IPS-NIHi7 (cell line): ENCODE data around the gene ELAC2.
A peak's percentile ranks its signal among the peaks of the same experiment; 100 is the strongest.

ENCODE experiments used
- DNase-seq: peaks from one replicate; pipeline ENCODE4 v3.0.0; 2012; ENCODE audit warnings: mixed read lengths; ENCODE audit errors: extremely low spot score

ELAC2 gene

GRCh38 chr17:13016881-13017654, 759 bp downstream of the ELAC2 start:
- no peak for DNase-seq

GRCh38 chr17:13014801-13015200, 3.0 kb downstream of the ELAC2 start:
- DNase-seq, result no peak

- no peak for DNase-seq
These were observed 6.9 kb downstream of the ELAC2 start for GRCh38 chr17:13010959-13011358.

DNA sequence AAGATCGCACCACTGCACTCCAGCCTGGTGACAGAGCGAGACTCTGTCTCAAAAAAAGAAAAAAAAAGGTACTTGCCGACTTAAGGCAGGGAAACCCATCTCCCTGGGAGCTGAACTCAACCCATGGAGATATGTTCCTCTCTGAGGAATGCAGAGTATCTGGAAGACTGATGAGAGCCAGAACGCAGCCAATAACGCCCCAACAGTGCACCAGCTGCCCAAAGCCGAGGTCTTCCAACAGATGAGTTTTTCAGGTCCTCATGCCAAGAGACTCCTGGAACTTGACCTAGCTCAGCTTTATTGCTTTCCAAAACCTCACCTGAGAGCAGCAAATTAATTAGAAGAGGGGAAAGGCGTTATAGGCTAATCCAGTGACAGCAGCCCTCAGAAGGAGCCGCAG, 9.4 kb downstream of the ELAC2 start:
- no peak for DNase-seq

DNA sequence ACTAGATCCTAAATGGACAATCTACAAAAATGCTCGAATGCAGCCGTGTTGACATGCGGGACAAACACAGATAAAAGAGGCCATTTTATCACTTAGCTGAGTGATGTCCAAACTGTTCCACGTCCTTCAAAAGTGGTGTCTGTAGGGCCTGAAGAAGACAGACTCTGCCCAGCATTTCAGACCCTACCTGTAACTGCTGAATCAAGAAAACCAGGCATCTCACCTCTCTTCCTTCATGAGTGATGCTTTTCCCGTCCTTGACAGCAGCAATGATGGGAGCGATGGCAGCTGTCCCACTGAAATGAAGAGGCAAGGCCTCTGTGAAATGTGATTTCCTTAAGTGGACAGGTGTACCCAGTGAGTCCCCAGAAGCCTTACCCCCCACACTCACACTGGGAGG, 12.3 kb downstream of the ELAC2 start:
- DNase-seq, result no peak

DNA sequence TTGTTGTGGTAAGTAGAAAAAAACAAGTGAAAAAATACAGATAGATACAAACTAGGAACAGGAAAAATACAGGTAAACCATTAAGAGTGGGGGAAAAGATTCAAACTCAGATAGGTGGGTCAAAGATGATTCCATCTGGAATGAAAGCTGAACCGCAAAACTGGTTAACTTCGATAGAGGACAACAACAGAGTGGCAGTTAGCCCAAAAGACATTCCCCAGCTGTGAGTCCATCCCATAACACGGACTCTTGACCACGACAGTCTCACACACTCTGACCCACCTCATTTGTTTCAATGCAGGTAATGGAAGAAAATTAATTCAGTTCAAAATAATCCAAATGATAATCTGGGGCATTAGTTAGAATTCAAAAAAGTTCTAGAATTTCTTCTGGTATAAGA, 13.5 kb downstream of the ELAC2 start:
- DNase-seq, result no peak

- no peak for DNase-seq
These were observed 13.9 kb downstream of the ELAC2 start for GRCh38 chr17:13003927-13004326.

DNA sequence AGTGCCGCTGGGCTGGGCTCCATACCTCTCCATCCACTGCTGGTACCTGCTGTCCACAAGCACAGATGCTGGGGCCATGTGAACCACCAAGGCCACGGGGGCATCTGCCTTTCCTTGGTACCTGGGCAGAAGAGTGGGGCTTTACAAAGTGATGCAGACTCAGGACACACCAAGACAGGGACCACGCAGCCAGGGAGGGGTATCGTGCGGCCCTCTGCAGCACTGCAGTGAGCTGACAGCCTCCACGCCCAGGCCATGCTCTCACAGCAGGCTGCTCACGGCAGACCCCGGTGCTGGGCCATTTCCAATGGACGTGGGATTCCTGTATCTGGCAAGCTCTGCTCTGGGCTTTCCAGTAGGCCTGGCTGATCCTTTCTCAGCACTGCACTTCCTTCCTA, 14.4 kb downstream of the ELAC2 start:
- DNase-seq, result no peak

DNA sequence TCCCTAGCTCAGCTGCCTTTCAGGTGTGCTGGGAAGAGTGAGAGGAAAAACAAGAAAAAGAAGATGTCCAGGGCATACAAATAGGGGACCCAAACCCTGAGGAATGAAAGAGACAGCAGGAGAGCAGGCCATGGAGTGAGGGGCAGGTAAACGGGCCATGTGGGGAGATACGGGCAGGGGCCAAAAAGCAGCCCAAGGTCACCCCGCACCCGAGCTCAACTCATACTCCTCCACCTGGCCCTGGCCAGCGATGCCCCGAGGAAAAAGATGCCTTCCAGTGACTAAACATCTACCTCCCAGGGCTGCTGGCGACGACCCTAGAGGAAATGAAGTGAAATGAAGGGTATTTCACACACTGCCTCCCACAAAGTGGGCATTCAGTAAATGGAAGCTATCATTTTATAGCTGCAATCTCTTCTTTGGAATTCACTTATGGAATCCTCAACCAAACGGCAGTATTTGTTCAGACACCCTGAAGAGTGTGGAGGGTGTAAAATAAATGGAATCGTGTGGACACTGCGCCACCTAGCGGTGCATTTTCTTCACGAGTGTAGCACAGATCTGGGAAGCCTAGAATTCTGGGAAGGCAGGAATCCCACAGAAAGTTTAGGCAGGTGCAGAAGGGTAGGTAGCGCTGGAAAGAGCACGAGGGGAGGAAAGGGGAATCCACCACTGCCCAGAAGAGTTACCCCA, 14.9 kb downstream of the ELAC2 start:
- peak; percentile 80 for DNase-seq

- DNase-seq, result no peak
These were observed 15.7 kb downstream of the ELAC2 start for GRCh38 chr17:13001991-13002615.

GRCh38 chr17:13000561-13000960, 17.3 kb downstream of the ELAC2 start:
- no peak for DNase-seq

DNA sequence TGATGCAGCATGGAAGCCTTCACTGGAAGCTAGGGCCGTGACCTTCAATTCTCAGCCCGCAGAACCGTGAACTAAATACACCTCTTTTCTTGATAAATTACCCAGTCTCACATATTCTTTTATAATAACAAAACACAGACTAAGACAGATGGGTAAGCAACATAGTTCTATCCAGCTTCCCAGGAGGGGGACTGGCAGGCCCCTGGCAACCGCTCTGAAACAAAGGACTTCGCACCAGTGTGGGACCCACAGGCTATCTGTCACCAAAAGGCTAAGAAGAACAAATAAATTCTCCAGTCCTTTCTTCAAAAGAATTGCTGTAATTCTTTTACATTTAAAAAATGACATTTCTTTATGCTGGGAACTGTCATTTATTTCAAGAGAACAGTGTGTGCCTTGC, 19.0 kb downstream of the ELAC2 start:
- no peak for DNase-seq

DNA sequence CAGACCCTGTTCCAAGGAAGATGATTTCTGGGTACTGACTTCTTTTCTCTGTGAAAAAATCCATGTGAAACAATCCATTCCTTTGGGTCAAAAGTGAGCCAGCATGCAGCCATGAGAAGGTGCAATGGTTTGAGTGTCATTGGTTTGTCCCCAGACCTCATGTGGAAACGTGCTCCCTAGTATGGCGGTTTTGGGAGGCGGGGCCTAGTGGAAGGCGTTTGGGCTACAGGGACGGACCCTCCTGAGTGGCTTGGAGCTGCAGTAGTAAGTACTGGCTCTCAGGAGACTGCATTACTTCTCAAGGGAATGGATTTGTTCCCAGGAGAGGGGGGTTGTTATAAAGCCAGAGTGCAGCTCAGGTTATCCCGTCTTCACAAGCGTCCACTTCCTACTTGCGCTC, 19.4 kb downstream of the ELAC2 start:
- DNase-seq, result no peak

DNA sequence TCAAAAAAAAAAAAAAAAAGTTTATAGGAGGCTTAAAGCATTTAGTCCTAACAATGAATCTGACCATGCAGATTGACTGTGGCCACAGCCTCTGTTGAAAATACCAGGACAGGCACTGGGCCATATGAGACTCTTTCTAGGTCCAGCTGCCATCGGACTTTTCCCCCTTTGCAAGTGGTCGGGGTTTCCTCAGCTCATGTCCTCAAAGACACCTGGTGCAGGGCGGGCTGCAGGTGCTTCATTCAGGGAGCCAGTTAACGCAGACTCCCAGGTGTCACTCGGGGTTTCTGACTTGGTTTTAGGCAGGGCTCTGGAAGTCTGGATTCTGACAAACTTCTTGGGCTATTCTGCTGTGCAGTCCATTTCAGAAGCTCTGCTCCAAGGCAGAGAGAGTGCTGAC, 20.9 kb downstream of the ELAC2 start:
- DNase-seq, result no peak

DNA sequence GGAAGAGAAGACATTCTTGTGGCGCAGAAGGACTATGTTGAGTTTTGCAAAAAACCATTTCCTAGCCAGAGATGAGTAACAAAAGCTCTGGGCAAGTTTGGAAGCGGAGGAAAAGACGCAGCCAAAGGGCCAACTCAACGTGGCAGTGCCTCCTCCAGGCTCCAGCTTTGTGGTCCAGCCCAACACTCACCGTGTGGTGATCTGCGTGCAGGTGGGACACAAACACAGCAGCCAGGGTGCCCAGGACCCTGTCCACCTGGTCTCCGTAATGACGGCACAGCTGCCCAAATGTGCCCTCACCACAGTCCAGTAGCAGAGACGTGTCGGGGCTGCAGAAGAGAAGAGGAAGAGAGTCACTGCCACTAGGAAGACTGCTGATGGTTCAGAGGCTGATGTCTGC, 21.5 kb downstream of the ELAC2 start:
- no peak for DNase-seq

DNA sequence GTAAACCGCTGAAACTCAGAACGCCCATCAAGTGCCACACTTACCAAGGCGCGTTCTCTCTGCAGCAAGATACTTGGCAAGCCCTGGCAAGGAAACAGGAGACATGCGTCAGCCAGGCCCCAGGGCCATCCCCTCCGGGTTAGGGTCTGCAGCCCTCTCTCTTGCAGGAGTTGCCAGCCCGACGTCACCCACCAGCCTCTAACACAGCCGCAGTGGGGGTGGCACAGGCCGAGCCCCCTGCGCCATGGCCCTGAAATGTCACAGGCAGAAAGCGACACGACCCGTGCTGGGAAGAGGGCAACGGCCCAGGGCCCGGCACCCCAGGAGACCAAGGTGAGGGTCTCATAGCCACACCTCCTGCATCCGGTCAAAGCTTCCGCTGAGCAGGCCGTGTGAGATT, 21.9 kb downstream of the ELAC2 start:
- DNase-seq, result no peak

DNA sequence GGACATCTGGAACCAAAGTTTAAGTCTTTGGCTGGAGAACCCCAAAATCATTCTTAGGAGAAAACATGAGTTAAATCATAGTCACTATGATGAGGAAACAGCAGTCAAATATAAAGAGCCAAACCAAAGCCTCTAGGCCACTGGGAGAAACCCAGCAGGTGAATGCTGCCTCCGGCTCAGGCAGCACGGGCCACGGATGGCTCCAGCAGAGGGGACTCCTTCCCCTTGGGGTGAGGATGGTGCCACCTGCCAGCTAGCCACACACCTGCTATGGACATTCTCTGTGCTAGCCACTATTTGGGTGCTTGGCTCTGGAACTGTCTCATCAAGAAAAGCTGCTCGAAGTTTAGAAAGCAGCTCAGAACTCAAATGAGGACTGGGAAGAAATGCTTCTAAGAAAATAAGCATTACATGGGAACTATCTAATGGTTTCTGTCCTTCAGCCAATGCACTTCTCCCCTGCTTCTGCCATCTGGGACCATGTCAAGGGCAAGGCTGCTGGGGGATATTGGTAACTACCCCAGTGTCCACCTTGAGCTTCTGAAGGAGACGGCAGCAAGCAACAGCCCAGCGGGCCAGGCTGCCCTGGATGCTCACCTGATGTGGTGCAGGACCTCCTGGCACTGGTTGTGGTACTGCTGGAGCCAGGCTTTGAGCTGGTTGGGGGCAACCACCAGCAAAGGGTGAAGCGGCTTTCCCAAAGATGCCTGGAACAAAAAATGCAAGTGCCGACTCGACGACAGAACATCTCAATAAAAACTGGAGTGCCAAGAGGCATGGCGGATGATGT, 22.5 kb downstream of the ELAC2 start:
- no peak for DNase-seq

GRCh38 chr17:12994341-12995074, 23.3 kb downstream of the ELAC2 start:
- no peak for DNase-seq

DNA sequence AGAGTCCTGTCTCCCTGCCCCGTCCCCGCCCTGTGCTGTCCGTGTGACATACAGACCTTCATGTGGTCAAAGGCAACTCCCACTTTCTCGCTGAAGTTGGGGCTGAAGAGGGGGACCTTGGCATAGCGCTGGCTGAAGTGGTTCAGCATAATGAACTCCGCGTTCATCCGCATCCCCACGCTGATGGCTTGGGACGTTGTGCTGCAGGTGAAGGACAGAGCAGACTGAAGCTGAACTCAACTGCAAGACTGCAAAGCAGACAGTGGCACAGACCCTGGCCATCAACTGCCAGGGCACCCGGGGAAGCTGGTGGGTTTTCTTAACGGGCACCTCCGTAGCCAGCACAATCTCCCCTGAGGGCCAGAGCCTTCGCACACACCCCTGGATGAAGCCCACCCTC, 24.2 kb downstream of the ELAC2 start:
- DNase-seq, result no peak

DNA sequence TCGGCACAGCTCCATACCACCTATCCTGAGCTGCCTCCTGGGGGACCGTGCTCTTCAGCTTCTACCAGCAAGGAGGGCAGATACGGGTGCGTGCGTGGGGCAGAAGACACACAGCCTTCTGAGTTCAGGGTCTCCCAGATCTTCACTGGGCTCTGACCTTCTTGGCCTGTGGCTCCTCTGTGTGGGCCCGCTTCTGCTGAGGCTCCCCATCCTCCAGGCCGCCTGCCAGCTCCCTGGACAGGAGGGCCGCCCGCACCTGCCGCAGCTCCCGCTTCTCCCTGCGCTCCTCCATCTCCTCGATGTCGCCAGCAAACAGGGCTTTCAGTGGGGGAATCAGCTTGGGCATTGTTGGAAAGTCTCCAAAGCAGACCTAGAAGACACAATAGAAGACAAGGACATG, 25.2 kb downstream of the ELAC2 start:
- DNase-seq, result no peak

GRCh38 chr17:12990926-12991325, 26.9 kb downstream of the ELAC2 start:
- DNase-seq, result no peak
